H54 (cell line): ENCODE measurements around the gene CD274.
"Not testable (repeated sequence)": the region's sequence is repeated elsewhere in the genome, so short reads cannot be mapped to it uniquely, and the experiment has no call there.

Experiments used
- DNase-seq: peaks from one replicate; pipeline ENCODE4 v3.0.0; 2011; ENCODE audit warnings: low spot score, mixed read lengths; ENCODE audit not compliant: insufficient read length
- FAIRE-seq: peaks from 3 replicates; lab custom pipeline; 2011; peaks lifted over from hg19 to GRCh38; lab: Jason Lieb, UNC
- POLR2A ChIP-seq: IDR thresholded peaks from 2 replicates; pipeline ENCODE4 v1.6.1; 2011; ENCODE audit warnings: low read depth, mild to moderate bottlenecking, low read length

Gene CD274

DNA sequence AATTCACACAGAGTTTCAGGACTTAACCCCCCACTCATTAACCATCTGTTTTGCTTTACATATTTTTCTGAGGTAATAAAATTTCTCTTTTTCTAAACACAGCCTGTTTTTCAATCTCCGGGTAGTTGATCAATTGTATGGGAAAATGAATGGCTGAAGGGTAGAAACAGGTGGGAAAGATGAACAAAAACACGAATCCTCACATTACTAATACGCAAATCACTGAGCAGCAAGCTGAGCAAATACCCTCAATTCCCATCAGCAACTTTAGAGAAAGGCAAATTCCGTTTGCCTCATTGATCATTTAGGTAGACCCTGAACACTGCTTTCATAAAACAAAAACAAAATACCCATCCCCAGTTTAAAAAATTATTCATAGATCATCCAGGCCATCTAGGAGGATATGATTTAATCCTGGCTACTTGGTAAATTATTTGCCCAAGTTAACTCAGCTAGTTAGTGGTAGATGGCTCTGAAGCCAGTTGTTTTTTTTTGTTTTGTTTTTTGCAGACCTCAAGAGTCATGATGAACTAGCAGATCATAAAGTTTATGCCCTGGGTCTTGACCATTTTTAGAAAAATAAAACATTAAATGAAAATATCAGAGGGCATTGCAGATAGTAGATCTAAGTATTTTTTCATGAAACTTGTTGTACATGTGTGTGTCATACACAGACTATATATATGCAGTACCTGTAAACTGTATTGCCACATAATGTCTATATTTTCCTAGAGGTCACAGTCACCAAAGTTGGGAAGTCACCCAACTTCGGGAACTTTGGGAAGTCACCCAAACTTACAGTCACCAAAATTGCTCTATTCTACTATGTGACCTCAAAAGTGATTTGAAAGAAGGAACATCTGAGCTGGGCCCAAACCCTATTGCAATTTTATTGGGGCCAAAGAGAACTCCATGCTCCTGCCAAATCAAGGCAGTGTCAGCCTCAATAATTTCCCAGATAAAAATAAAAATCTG lies 1.6 kb upstream of the CD274 start:
- DNase-seq (no peak), FAIRE-seq (peak; percentile 11)
- TF ChIP-seq POLR2A = no peak

DNA sequence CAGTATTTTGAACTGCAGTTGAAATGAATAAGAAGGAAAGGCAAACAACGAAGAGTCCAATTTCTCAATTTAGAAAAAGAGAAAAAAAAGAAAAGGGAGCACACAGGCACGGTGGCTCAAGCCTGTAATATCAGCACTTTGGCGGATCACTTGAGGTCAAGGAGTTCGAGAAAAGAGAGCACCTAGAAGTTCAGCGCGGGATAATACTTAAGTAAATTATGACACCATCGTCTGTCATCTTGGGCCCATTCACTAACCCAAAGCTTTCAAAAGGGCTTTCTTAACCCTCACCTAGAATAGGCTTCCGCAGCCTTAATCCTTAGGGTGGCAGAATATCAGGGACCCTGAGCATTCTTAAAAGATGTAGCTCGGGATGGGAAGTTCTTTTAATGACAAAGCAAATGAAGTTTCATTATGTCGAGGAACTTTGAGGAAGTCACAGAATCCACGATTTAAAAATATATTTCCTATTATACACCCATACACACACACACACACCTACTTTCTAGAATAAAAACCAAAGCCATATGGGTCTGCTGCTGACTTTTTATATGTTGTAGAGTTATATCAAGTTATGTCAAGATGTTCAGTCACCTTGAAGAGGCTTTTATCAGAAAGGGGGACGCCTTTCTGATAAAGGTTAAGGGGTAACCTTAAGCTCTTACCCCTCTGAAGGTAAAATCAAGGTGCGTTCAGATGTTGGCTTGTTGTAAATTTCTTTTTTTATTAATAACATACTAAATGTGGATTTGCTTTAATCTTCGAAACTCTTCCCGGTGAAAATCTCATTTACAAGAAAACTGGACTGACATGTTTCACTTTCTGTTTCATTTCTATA lies 602 bp upstream of the CD274 start:
- DNase-seq (no peak), FAIRE-seq (peak; percentile 58)
- TF ChIP-seq POLR2A = no peak

DNA sequence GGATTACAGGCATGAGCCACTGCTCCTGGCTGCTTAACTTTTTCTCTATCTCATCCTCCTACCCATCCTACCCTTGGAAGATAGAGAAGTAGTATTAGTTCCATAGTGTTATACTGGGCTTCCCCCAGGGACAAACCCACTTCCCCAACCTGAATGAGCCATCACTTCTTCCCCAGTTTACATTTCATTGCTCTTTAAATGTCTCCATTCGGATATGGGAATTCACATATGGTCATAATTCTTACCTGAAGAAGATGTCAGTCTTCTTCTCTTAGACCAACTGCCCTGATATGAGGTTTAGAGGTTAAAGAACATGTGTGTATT lies 1.9 kb downstream of the CD274 start:
- FAIRE-seq = no peak
- TF ChIP-seq POLR2A = no peak
- DNase-seq = no peak

DNA sequence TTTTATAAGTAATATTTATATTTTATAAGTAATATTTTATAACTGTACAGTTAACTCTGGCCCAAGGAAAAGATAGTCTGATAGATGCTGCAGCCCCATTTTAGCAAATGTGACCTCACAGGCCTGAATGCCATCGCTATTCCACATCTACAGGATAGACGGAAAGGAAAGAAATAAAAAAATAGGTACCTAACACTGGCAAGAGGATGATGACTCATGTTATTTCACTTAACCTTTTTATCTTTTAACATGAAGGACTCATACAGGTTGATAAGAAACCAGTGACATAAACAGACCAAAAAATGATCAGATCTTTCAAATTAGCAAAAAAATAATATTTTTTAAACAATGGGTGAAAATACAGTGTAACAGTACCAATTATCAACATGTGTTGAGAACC lies 2.7 kb downstream of the CD274 start:
- no peak for FAIRE-seq
- no peak for DNase-seq
- no peak for TF ChIP-seq POLR2A

DNA sequence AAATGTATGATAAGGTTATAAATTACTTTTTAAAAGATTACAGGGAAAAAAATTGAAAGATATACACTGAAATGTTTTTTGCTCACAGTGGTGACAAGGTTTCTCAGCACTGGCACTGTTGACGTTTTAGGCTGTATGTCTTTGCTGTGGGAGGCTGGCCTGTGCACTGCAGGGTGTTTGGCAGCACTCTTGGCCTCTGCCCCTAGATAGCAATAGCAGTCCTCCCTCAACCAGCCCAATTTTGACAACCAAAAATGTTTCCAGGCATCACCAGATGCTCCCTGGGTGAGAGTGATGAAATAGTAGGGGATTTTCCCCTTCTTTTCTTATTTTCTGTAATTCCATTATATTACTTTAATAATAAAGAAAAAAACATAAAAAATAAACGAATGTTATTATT lies 3.3 kb downstream of the CD274 start:
- no peak for DNase-seq
- FAIRE-seq = peak; percentile 41
- TF ChIP-seq POLR2A = no peak

DNA sequence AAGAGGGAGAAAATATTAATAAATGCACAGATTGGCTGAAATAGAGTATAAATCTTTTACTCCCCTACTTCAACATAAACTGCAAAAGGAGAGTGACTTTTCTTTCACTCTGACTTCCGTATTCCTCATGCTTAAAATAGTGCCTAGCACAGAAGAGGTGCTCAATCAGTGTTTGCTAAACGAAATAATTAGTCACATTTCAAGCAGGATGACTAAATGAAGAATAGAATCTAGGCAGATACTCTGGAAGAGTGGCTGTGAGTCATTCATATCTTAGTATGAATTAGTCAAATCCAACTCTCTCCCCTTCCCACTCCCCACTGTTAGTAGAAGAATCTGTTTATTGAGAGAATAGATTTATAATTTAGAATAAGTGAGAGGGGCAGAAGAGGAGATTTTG lies 4.8 kb downstream of the CD274 start:
- no peak for TF ChIP-seq POLR2A
- peak; percentile 99 for FAIRE-seq
- no peak for DNase-seq

DNA sequence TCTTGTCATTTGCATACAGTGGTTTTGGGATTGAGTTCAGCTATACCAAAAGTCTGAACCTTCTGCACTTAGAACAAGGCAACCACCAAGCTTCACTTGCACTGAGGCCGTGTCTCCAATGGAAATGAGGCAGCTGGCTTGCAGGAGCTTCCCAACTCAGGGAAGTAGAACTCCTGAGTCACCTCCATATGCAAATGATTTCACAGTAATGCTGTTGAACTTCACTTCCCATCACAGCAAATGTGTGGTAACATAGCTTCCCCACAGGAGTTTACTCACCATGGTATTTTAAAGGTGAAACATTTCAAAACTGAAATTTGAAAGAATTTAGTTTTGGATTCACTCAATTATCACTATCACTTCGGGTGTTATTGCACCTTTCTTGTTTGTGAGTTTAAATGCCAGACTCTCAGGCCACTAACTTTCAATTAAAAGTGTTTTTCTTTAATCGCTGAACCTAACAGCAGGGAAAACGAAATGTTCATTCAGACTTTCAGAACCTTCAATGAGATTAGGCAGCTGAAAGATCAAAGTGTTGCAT lies 9.0 kb downstream of the CD274 start:
- TF ChIP-seq POLR2A = no peak
- DNase-seq (no peak), FAIRE-seq (peak; percentile 80)

DNA sequence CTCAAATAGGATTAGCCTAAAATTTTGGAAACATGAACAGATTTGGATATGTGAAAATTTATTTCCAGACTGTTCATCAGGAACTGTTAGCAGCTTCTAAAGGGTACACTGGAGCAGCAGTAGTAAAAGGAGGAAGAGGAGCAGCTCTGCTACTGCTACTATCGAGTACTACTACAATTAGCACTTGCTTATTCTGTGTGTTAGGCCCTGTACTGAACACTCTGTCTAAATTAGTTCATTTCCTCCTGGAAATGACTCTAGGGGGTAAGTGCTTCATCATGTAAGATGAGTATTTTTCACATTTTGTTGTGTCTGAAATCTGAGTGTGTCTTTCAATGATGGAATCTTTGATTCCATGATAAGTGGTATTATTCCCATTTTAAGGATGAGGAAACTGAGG lies 9.8 kb downstream of the CD274 start:
- FAIRE-seq (peak; percentile 69), DNase-seq (no peak)
- no peak for TF ChIP-seq POLR2A

DNA sequence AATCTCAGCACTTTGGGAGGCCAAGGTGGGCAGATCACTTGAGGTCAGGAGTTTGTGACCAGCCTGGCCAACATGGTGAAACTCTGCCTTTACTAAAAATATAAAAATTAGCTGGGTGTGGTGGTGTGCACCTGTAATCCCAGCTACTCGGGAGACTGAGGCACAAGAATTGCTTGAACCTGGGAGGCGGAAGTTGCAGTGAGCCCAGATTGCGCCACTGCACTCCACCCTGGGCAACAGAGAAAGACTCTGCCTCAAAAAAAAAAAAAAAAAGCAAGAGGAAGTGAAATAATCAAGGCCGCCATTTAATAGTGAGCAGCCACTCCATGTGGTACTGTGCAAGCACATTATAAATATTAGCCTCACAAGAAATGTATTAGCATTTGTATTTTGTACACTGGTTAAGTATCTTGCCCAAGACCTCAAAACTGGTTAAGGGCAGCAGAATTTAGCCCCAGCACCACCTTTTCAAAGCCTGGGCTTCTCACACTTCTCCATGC lies 14.5 kb downstream of the CD274 start:
- not testable (repeated sequence) for FAIRE-seq, DNase-seq

DNA sequence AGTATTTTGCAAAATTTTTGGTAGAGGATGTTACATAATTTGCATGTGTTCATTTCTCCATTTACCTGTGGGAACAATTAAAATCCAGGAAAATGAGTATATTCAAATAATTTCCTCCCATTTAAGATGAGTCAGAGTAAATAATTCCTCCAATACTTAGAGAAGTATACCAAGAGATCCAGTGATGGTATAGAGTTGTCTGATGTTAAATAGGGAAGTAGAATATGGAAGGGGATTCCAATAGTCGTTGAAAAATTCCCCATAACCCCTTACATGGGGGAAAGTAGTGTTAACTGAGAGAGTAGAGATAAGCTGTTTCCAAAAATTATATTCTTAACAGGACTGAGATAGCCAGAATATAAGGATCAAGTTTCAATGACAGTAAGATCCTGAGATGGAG lies 15.7 kb downstream of the CD274 start:
- DNase-seq = no peak
- no peak for TF ChIP-seq POLR2A
- FAIRE-seq = no peak

DNA sequence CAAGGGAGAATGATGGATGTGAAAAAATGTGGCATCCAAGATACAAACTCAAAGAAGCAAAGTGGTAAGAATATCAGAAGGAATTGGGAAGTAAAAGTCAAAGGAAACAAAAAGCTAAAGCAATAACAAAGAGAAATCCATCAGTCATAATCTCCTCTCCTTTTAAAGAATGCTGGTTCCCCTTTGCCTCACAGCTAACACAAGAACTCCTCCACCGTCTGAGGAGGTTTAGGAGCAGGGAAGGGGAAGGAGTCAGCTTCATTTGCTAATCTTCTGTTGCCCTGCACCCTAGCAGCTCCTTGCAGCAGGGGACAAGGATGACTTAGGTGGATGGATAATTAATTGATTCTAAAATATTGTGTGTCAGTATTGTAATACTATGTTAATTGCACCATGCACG lies 16.4 kb downstream of the CD274 start:
- FAIRE-seq = no peak
- no peak for DNase-seq
- TF ChIP-seq POLR2A = no peak

DNA sequence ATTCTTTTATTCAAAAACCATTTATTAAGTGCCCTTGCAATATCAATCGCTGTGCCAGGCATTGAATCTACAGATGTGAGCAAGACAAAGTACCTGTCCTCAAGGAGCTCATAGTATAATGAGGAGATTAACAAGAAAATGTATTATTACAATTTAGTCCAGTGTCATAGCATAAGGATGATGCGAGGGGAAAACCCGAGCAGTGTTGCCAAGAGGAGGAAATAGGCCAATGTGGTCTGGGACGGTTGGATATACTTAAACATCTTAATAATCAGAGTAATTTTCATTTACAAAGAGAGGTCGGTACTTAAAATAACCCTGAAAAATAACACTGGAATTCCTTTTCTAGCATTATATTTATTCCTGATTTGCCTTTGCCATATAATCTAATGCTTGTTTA lies 18.5 kb downstream of the CD274 start:
- DNase-seq = no peak
- no peak for FAIRE-seq
- no peak for TF ChIP-seq POLR2A

DNA sequence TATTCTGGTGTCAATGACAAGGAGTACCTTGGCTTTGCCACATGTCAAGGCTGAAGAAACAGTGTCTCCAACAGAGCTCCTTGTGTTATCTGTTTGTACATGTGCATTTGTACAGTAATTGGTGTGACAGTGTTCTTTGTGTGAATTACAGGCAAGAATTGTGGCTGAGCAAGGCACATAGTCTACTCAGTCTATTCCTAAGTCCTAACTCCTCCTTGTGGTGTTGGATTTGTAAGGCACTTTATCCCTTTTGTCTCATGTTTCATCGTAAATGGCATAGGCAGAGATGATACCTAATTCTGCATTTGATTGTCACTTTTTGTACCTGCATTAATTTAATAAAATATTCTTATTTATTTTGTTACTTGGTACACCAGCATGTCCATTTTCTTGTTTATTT lies 19.8 kb downstream of the CD274 start:
- no peak for TF ChIP-seq POLR2A
- FAIRE-seq = peak; percentile 52
- no peak for DNase-seq

DNA sequence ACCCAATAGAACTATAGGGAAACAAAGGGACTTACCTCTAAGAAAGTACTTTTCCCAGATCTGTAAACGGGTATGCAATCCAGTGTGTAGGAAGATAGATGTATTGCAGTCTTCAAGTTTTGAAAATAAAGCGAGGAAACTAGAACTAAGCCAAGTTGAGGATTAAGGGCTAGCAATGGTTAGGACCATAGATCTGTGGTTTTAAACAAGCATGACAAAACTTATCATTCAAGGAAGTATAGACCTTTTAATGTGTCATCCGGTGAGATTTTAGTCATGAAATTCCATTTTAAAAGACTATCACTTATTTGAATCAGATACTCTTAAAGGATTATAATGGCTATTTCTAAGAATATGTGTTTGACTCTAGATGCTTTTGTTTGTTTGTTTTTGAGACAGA lies 20.5 kb downstream of the CD274 start:
- FAIRE-seq (no peak), DNase-seq (no peak)
- TF ChIP-seq POLR2A = no peak

DNA sequence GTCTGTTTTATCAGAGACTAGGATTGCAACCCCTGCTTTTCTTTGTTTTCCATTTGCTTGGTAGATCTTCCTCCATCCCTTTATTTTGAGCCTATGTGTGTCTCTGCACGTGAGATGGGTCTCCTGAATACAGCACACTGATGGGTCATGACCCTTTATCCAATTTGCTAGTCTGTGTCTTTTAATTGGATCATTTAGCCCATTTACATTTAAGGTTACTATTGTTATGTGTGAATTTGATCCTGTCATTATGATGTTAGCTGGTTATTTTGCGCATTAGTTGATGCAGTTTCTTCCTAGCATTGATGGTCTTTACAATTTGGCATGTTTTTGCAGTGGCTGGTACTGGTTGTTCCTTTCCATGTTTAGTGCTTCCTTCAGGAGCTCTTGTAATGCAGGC lies 25.3 kb downstream of the CD274 start:
- not testable (repeated sequence) for DNase-seq, FAIRE-seq
